ENCODE measurements around the gene FNDC3B. TPM values are rescaled to one million over a fixed set of nuclear protein-coding genes. Genes with fewer than 3 reads are reported as not detected.

The FNDC3B gene
- total RNA-seq, 1 donor from 2014 or later: 160 TPM

GRCh38 chr3:172094621-172095557 is 55.5 kb downstream of the FNDC3B start:
- H3K9me3 ChIP-seq: no peaks in the 10 kb centered on the region
- intact Hi-C loops (cut with DNase I): no loop called here
- no peak overlapping the region for H3K4me3 ChIP-seq
- no peak for ATAC-seq
- DNase-seq: no peak
- H3K27ac ChIP-seq: peak overlapping the region; percentile 4
- H3K36me3 ChIP-seq: no peaks in the 10 kb centered on the region
- H3K4me1 ChIP-seq: peaks cover 50% of the 10 kb centered on the region
- no peaks in the 10 kb centered on the region for H3K27me3 ChIP-seq
- TF ChIP-seq, protein P1, sequence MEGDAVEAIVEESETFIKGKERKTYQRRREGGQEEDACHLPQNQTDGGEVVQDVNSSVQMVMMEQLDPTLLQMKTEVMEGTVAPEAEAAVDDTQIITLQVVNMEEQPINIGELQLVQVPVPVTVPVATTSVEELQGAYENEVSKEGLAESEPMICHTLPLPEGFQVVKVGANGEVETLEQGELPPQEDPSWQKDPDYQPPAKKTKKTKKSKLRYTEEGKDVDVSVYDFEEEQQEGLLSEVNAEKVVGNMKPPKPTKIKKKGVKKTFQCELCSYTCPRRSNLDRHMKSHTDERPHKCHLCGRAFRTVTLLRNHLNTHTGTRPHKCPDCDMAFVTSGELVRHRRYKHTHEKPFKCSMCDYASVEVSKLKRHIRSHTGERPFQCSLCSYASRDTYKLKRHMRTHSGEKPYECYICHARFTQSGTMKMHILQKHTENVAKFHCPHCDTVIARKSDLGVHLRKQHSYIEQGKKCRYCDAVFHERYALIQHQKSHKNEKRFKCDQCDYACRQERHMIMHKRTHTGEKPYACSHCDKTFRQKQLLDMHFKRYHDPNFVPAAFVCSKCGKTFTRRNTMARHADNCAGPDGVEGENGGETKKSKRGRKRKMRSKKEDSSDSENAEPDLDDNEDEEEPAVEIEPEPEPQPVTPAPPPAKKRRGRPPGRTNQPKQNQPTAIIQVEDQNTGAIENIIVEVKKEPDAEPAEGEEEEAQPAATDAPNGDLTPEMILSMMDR (IDR thresholded peaks at IDR 0.05): no peak

DNA sequence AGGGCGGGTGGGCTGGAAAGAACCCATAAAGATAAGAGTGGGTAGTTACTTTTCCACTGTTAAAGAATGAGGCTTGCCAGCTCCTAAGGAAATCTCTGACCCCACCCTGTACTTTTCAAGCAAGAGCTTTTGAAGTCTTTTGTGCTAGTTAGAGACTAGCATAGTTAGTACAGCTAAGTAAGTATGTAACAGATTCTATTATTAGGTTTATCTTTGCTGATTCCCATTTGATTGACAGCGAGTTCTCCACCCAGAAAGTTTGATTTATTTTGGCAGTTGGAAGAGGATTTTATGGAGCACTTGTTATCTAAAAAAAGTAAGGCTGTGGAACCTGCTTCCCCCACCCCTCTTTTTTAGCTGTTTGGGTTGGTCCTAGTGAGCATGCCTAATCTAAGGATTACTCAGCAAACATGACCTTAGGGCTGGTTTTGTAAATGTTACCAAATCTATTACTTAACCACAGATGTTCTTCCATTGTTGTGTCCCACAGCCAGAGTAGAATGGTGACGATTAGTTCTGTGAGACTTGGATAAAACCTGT is 57.6 kb downstream of the FNDC3B start:
- ATAC-seq (peak; percentile 77), DNase-seq (no peak)
- Histone ChIP-seq H3K4me3 (no peak overlapping the region), H3K4me1 (peaks cover 51% of the 10 kb centered on the region), H3K36me3 (no peaks in the 10 kb centered on the region), H3K27ac (peak overlapping the region; percentile 18), H3K27me3 (no peaks in the 10 kb centered on the region), H3K9me3 (no peaks in the 10 kb centered on the region)
- TF ChIP-seq, protein P1 (IDR thresholded peaks at IDR 0.05): no peak
- intact Hi-C loops (cut with DNase I): no loop called here

DNA sequence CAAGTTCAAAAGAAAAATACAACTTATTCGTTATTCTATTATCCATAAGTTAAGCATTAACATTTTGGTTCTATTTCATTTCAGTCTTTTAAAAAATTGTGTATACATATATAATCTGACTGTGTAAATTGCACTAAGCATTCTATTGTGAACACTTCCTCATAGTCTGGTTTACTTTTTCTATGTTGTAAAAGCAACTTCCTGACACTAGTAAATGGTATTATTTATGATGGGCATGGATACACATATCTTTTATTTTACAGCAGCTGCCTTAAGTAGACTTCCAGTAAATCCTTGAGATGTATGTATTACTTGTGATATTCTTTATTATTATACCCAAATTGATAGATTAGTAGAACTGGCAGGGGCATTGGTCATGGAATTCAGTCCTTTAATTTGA is 58.2 kb downstream of the FNDC3B start:
- H3K4me1 ChIP-seq: peaks cover 53% of the 10 kb centered on the region
- H3K4me3 ChIP-seq: no peak overlapping the region
- ATAC-seq (no peak), DNase-seq (no peak)
- H3K27me3 ChIP-seq: no peaks in the 10 kb centered on the region
- TF ChIP-seq, protein P1 (IDR thresholded peaks at IDR 0.05): no peak
- intact Hi-C loops (cut with DNase I): no loop called here
- no peaks in the 10 kb centered on the region for H3K36me3 ChIP-seq
- no peaks in the 10 kb centered on the region for H3K9me3 ChIP-seq
- peak overlapping the region; percentile 18 for H3K27ac ChIP-seq

DNA sequence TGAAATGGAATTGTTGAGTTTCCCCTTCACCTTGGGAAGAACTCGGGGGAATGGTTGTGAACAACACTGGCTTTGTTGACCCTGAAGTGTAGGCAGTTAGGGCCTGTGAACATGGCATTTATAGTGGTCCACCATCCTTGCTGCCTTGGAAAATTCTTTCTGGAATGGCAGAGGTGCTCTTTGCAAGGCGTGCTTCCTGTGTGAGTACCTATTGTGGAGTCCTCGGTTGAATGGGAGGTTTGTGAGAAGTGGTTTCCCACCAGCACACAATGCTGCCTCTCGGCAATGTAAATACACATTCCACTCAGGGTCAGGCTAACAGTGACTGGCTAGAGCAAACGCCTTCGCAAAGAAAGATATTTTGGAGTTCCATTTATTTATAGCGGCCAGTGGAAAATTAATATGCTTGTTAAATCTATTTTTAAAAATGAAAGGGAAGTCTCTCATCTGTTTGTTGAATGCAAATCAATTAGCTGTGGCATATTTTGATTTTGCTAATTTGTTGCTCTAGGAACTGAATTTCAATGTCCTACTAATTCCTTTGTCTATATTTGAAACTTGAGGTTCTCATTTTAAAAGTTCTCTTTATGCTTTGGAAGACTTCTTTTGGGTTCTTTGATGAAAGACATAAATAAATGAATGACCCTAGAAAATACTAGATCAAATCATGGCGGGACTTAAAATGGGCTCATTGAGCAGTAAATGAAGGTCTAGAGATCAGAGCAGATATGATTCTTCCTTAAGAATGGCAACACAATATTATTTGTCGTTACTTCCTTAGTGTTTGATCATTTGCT is 59.5 kb downstream of the FNDC3B start:
- Histone ChIP-seq H3K4me3 (no peak overlapping the region), H3K27me3 (no peaks in the 10 kb centered on the region), H3K27ac (no peak overlapping the region), H3K36me3 (no peaks in the 10 kb centered on the region), H3K4me1 (peaks cover 63% of the 10 kb centered on the region), H3K9me3 (no peaks in the 10 kb centered on the region)
- TF ChIP-seq, protein P1 (IDR thresholded peaks at IDR 0.05): no peak
- intact Hi-C loops (cut with DNase I): no loop called here
- ATAC-seq (peak; percentile 40), DNase-seq (no peak)

GRCh38 chr3:172099495-172099808 is 60.1 kb downstream of the FNDC3B start:
- H3K4me1 ChIP-seq: peaks cover 67% of the 10 kb centered on the region
- intact Hi-C loops (cut with DNase I): no loop called here
- no peaks in the 10 kb centered on the region for H3K27me3 ChIP-seq
- DNase-seq: no peak
- TF ChIP-seq, protein P1 (IDR thresholded peaks at IDR 0.05): no peak
- H3K4me3 ChIP-seq: no peak overlapping the region
- no peak for ATAC-seq
- no peak overlapping the region for H3K27ac ChIP-seq
- no peaks in the 10 kb centered on the region for H3K9me3 ChIP-seq
- no peaks in the 10 kb centered on the region for H3K36me3 ChIP-seq

Measured in upper lobe of right lung (tissue), 1 donor.